ENCODE measurements around the gene KREMEN1. TPM values are rescaled to one million over a fixed set of nuclear protein-coding genes. Genes with fewer than 3 reads are reported as not detected.

The KREMEN1 gene
- total and polyA plus RNA-seq, 2 donors (not counting 1 experiment from before 2014, with no cell fraction given): 0.01 TPM; not detected in 1

GRCh38 chr22:29121124-29121523, 48.3 kb downstream of the KREMEN1 start:
- no CpG with 5 or more reads among the region's 5 CpGs for WGBS (ENCODE audit: insufficient coverage)
- DNase-seq: no peak

GRCh38 chr22:29122041-29122440, 49.2 kb downstream of the KREMEN1 start:
- POLR2A ChIA-PET: no interaction called here
- CTCF ChIA-PET: no interaction called here
- H3K27me3 Mint-ChIP-seq: peaks cover 34% of the 10 kb centered on the region
- no peaks in the 10 kb centered on the region for H3K4me1 Mint-ChIP-seq
- intact Hi-C loops (cut with micrococcal nuclease): no loop called here
- Histone ChIP-seq H3K9me3 (ENCODE audit: control extremely low read depth in 1 of 3, control insufficient read depth in 2 of 3, insufficient read depth in 1 of 3, low read length in 2 of 3) (no peaks in the 10 kb centered on the region), H3K4me1 (ENCODE audit: control insufficient read depth in 2 of 2, insufficient read depth in 2 of 2, low read length in 2 of 2) (no peaks in the 10 kb centered on the region), H3K27me3 (replicated peaks in 1 of 4; ENCODE audit: control extremely low read depth in 1 of 4, control insufficient read depth in 3 of 4, insufficient read depth in 4 of 4, low read length in 3 of 4) (peaks cover 0 to 9% (median 0%) of the 10 kb centered on the region in 4 experiments), H3K36me3 (replicated peaks in 1 of 2; ENCODE audit: control extremely low read depth in 1 of 2, control insufficient read depth in 1 of 2, extremely low read depth in 1 of 2, insufficient read depth in 2 of 2, low read length in 1 of 2) (no peaks in the 10 kb centered on the region), H3K4me2 (replicated peaks; ENCODE audit: low read depth, low read length, poor library complexity, severe bottlenecking) (no peak overlapping the region), H3K79me2 (ENCODE audit: control insufficient read depth, insufficient read depth, low read length) (no peaks in the 10 kb centered on the region), H4K20me1 (ENCODE audit: control insufficient read depth, insufficient read depth, low read length, poor library complexity, severe bottlenecking) (no peaks in the 10 kb centered on the region), H2AFZ (ENCODE audit: insufficient read depth, low read depth, low read length, poor library complexity, severe bottlenecking) (no peak overlapping the region), H3K27ac (ENCODE audit: low read length in 2 of 2) (no peak overlapping the region), H3K9ac (ENCODE audit: low read length) (no peak overlapping the region), H3K4me3 (ENCODE audit: control extremely low read depth in 1 of 5, extremely low read depth in 1 of 5, insufficient read depth in 1 of 5, low read depth in 2 of 5, low read length in 4 of 5) (no peak overlapping the region)
- ATAC-seq (ENCODE audit: low read depth) (no peak), DNase-seq (no peak)
- peaks cover 3% of the 10 kb centered on the region for H3K9me3 Mint-ChIP-seq (ENCODE audit: insufficient read depth)
- TF ChIP-seq EZH2 (IDR thresholded peaks at IDR 0.05; ENCODE audit: borderline replicate concordance, insufficient read depth, low read depth, low read length, poor library complexity, severe bottlenecking): no peak
- H3K27ac Mint-ChIP-seq: no peak overlapping the region
- no peak overlapping the region for H3K4me3 Mint-ChIP-seq

More at GRCh38 chr22:29121124-29121523, 48.3 kb downstream of the KREMEN1 start:
- Histone ChIP-seq H3K4me3 (ENCODE audit: control extremely low read depth in 1 of 5, extremely low read depth in 1 of 5, insufficient read depth in 1 of 5, low read depth in 2 of 5, low read length in 4 of 5) (no peak overlapping the region), H3K27me3 (replicated peaks in 1 of 4; ENCODE audit: control extremely low read depth in 1 of 4, control insufficient read depth in 3 of 4, insufficient read depth in 4 of 4, low read length in 3 of 4) (peaks cover 0 to 9% (median 0%) of the 10 kb centered on the region in 4 experiments), H3K9me3 (ENCODE audit: control extremely low read depth in 1 of 3, control insufficient read depth in 2 of 3, insufficient read depth in 1 of 3, low read length in 2 of 3) (no peaks in the 10 kb centered on the region), H3K27ac (ENCODE audit: low read length in 2 of 2) (no peak overlapping the region), H3K4me1 (ENCODE audit: control insufficient read depth in 2 of 2, insufficient read depth in 2 of 2, low read length in 2 of 2) (no peaks in the 10 kb centered on the region), H2AFZ (ENCODE audit: insufficient read depth, low read depth, low read length, poor library complexity, severe bottlenecking) (no peak overlapping the region), H3K36me3 (replicated peaks in 1 of 2; ENCODE audit: control extremely low read depth in 1 of 2, control insufficient read depth in 1 of 2, extremely low read depth in 1 of 2, insufficient read depth in 2 of 2, low read length in 1 of 2) (no peaks in the 10 kb centered on the region), H4K20me1 (ENCODE audit: control insufficient read depth, insufficient read depth, low read length, poor library complexity, severe bottlenecking) (no peaks in the 10 kb centered on the region), H3K4me2 (replicated peaks; ENCODE audit: low read depth, low read length, poor library complexity, severe bottlenecking) (no peak overlapping the region), H3K79me2 (ENCODE audit: control insufficient read depth, insufficient read depth, low read length) (no peaks in the 10 kb centered on the region), H3K9ac (ENCODE audit: low read length) (no peak overlapping the region)
- ChIA-PET POLR2A (no interaction called here), CTCF (interaction anchor here (0.7 kb wide), 1 partner anchor 194 kb away, joined by 4 read pairs; no protein-coding TSS in a partner anchor)
- no peaks in the 10 kb centered on the region for H3K4me1 Mint-ChIP-seq
- H3K4me3 Mint-ChIP-seq: no peak overlapping the region
- H3K9me3 Mint-ChIP-seq (ENCODE audit: insufficient read depth): peaks cover 3% of the 10 kb centered on the region
- TF ChIP-seq CTCF (IDR thresholded peaks at IDR 0.05): no peak
- TF ChIP-seq EZH2 (IDR thresholded peaks at IDR 0.05; ENCODE audit: borderline replicate concordance, insufficient read depth, low read depth, low read length, poor library complexity, severe bottlenecking): no peak
- no peak for ATAC-seq (ENCODE audit: low read depth)
- no peak overlapping the region for H3K27ac Mint-ChIP-seq
- peaks cover 38% of the 10 kb centered on the region for H3K27me3 Mint-ChIP-seq
- intact Hi-C loops (cut with micrococcal nuclease): no loop called here
